Activated B cell treated with CpG ODN at 0.5 μM for 24 hours (primary cell): ENCODE data around the gene COL18A1. TPM values are rescaled to one million over a fixed set of nuclear protein-coding genes. Genes with fewer than 3 reads are reported as not detected.
A peak's percentile ranks its signal among the peaks of the same experiment; 100 is the strongest.

Experiments
- ATAC-seq: fragments of 200-7000 bp; cut with Tn5 transposase; one replicate; pipeline ENCODE4 v1.10.0; 2021; ENCODE audit warnings: low read depth, mild to moderate bottlenecking, moderate library complexity
- CTCF ChIA-PET: fragments of 350-600 bp; sonication (Branson Sonifier 250); formaldehyde crosslinking; loops from one replicate; lab custom pipeline; 2021; ENCODE audit warnings: antibody characterized with exemption; lab: Charles Lee
- POLR2A ChIA-PET: fragments of 350-600 bp; sonication (Branson Sonifier 250); formaldehyde crosslinking; loops from one replicate; lab custom pipeline; 2021; ENCODE audit warnings: antibody characterized with exemption; lab: Charles Lee
- DNase-seq: peaks from one replicate; pipeline ENCODE4 v3.0.0; 2022
- H3K27ac Mint-ChIP-seq: one replicate; pipeline ENCODE4 v1.8.0; 2020; ENCODE audit warnings: mixed read lengths
- H3K27me3 Mint-ChIP-seq: one replicate; pipeline ENCODE4 v1.8.0; 2021; ENCODE audit warnings: mixed read lengths
- H3K36me3 Mint-ChIP-seq: one replicate; pipeline ENCODE4 v1.8.0; 2021; ENCODE audit warnings: low read depth, mixed read lengths
- H3K4me1 Mint-ChIP-seq: one replicate; pipeline ENCODE4 v1.8.0; 2021; ENCODE audit warnings: mixed read lengths
- H3K4me3 Mint-ChIP-seq: one replicate; pipeline ENCODE4 v1.8.0; 2020; ENCODE audit warnings: mild to moderate bottlenecking, mixed read lengths
- H3K9me3 Mint-ChIP-seq: one replicate; pipeline ENCODE4 v1.8.0; 2020; ENCODE audit warnings: mixed read lengths
- intact Hi-C: fragments of 100-400 bp; cut with micrococcal nuclease; formaldehyde crosslinking; loops from one replicate; pipeline ENCODE4 v1.15.1; 2024
- total RNA-seq: library from RNA; stranded (reverse); gene quantifications from 2 replicates; pipeline ENCODE4 v1.2.3, GENCODE V29; 2022
- TF ChIP-seq, protein P1 (sequence below): fragments of 200-600 bp; IDR thresholded peaks from one replicate; pipeline ENCODE4 v1.8.0; 2022; ENCODE audit warnings: antibody characterized with exemption, mild to moderate bottlenecking

Gene COL18A1
- total RNA-seq, 1 donor from 2014 or later: 1.6 TPM

DNA sequence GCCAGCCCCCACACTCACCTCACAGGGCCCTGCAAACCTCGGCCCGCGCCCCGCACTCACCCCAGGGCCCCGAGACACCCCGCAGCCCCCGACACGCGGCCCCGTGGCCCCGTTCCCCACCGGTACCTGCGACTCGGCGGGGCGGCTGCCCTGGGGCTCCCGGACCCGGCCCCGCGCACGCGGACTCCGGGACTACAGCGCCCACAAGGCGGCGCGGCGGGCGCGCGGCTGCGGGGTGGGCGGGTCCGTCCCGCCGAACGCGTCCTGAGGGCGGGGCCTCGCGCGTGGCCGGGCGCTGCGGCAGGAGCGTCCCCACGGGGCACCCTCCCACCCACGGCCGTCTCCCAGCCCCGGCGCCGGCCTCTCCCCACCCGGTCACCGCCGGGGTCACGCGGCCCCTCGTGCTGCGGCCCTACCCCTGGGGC lies 137.3 kb downstream of the COL18A1 start, which contains the start of gene SLC19A1:
TSS of gene SLC19A1 (minus strand) at position 199 of the 425 bp plus-strand sequence. CDS start 4,481 bp downstream, outside the sequence.
- peak; percentile 94 for ATAC-seq
- no peak within 1 kb of the TSS for H3K27ac Mint-ChIP-seq
- no peaks in the 10 kb centered on the region for H3K9me3 Mint-ChIP-seq
- ChIA-PET POLR2A (no interaction called here), CTCF (no interaction called here)
- H3K36me3 Mint-ChIP-seq: no peaks in the 10 kb centered on the region
- H3K4me1 Mint-ChIP-seq: peaks cover 4% of the 10 kb centered on the region
- H3K27me3 Mint-ChIP-seq: no peaks in the 10 kb centered on the region
- DNase-seq: peak; percentile 81
- TF ChIP-seq, protein P1, sequence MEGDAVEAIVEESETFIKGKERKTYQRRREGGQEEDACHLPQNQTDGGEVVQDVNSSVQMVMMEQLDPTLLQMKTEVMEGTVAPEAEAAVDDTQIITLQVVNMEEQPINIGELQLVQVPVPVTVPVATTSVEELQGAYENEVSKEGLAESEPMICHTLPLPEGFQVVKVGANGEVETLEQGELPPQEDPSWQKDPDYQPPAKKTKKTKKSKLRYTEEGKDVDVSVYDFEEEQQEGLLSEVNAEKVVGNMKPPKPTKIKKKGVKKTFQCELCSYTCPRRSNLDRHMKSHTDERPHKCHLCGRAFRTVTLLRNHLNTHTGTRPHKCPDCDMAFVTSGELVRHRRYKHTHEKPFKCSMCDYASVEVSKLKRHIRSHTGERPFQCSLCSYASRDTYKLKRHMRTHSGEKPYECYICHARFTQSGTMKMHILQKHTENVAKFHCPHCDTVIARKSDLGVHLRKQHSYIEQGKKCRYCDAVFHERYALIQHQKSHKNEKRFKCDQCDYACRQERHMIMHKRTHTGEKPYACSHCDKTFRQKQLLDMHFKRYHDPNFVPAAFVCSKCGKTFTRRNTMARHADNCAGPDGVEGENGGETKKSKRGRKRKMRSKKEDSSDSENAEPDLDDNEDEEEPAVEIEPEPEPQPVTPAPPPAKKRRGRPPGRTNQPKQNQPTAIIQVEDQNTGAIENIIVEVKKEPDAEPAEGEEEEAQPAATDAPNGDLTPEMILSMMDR: no peak
- intact Hi-C loops: loop anchor here (1.0 to 5.0 kb wide), 6 partner anchors 9 to 255 kb away; partner anchors contain the start of gene POFUT2
- peak within 1 kb of the TSS; percentile 77 for H3K4me3 Mint-ChIP-seq

DNA sequence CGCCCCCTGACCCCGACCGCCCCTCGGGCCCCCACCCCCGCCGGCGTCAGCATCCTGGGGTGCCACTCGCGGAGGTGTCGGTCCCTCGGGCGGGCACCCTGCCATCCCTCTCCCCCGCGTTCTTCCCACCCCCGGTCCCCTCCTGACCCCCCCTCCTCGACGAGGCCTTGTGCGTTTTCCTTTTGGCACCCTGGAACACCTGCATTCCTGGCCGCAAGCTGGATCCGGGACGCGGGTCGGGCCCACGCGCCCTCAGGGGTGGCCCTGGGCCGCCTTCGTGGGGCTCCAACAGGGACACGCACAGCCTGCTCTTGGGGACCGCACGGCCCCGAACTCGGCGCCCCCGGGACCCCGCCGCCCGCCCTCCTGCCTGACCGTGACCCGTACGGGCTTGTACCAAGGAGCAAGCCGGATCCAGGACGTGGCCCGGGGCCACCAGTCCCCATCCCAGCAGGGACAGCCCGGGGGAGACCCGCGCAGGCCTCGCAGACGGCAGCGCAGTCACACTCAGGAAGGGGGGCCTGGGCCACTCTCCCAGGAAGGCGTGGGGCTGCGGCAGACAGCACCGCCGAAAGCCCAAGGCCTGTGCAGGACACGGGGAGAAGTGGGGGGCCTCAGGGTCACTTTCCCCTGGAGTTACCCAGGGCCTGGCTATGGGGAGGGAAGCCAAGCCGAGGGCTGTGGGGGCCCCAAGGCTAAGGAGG lies 137.9 kb downstream of the COL18A1 start:
- DNase-seq (peak; percentile 22), ATAC-seq (no peak)
- H3K4me3 Mint-ChIP-seq: peak overlapping the region; percentile 55
- POLR2A ChIA-PET: no interaction called here
- H3K4me1 Mint-ChIP-seq: peaks cover 4% of the 10 kb centered on the region
- CTCF ChIA-PET: no interaction called here
- no peak overlapping the region for H3K27ac Mint-ChIP-seq
- H3K36me3 Mint-ChIP-seq: no peaks in the 10 kb centered on the region
- intact Hi-C loops: loop anchor here (1.0 to 5.0 kb wide), 6 partner anchors 8 to 256 kb away; partner anchors contain the start of gene POFUT2
- TF ChIP-seq, protein P1: no peak
- no peaks in the 10 kb centered on the region for H3K9me3 Mint-ChIP-seq
- H3K27me3 Mint-ChIP-seq: no peaks in the 10 kb centered on the region

DNA sequence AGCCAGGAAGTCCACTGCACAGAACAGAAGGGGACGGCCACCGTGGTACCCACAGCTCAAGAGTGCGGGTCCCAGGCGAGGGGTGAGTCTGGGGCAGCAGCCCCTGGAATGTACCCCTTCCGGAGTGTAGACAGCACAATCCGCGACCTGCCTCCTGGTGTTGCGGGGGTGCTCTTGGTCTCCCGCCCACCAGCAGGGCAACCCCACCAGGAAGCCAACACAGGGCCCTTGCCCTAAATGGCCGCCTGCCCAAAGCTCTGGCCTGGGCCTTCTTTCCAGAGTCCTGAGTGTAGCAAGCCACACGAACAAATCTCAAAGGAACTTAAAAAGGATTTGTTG lies 138.4 kb downstream of the COL18A1 start:
- POLR2A ChIA-PET: no interaction called here
- H3K36me3 Mint-ChIP-seq: no peaks in the 10 kb centered on the region
- H3K4me3 Mint-ChIP-seq: peak overlapping the region; percentile 55
- H3K9me3 Mint-ChIP-seq: no peaks in the 10 kb centered on the region
- intact Hi-C loops: loop anchor here (2.0 to 5.0 kb wide), 3 partner anchors 53 to 256 kb away; partner anchors contain the start of gene POFUT2
- H3K27ac Mint-ChIP-seq: no peak overlapping the region
- CTCF ChIA-PET: no interaction called here
- H3K4me1 Mint-ChIP-seq: peaks cover 4% of the 10 kb centered on the region
- ATAC-seq (no peak), DNase-seq (peak; percentile 13)
- H3K27me3 Mint-ChIP-seq: no peaks in the 10 kb centered on the region
- TF ChIP-seq, protein P1: no peak

DNA sequence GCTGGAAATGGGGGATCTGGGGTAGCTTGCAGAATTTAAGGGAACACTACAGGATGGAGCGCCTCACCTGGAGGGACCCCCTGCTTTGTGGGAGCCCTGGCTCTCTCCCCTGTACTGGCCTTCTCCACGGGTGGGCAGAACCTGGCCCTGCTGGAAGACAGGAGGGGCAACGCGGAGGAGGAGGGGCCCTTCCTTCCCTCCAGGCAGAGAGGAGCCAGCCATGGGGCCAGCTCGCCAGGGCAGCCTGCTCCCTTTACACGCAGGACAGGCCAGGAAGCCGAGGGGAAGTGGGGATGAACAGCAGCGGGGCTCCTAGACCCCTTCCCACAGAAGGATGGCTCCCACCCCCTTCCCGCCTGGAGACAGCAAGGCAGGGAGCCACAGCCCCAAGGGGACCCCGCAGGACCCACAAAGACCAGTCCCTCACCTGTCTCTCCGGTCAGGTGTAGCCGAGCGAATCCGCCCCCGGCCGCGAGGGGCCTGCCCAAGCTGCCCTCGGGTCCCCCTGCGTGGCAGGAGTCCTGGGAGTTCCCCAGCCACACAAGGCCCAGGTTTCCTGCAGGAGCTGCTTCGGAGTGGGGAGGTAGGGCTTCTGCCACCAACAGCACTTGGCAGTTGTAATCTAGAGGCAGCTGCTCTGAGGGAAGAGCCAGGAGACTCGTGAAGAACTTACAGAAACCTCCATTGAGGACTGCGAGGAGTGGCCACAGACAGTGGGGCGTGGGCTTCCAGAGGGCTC lies 138.9 kb downstream of the COL18A1 start:
- CTCF ChIA-PET: no interaction called here
- POLR2A ChIA-PET: no interaction called here

More for the DNA sequence above, 138.9 kb downstream of the COL18A1 start:
- no peaks in the 10 kb centered on the region for H3K36me3 Mint-ChIP-seq
- DNase-seq (peak; percentile 16), ATAC-seq (no peak)
- H3K9me3 Mint-ChIP-seq: no peaks in the 10 kb centered on the region
- H3K4me1 Mint-ChIP-seq: peaks cover 7% of the 10 kb centered on the region
- H3K27ac Mint-ChIP-seq: no peak overlapping the region
- TF ChIP-seq, protein P1: no peak
- H3K4me3 Mint-ChIP-seq: peak overlapping the region; percentile 55
- no peaks in the 10 kb centered on the region for H3K27me3 Mint-ChIP-seq
- intact Hi-C loops: loop anchor here (2.0 to 5.0 kb wide), 3 partner anchors 53 to 257 kb away; partner anchors contain the start of gene POFUT2
